HG03469 (cell line): ENCODE data around the gene KLK8.

Source experiments
- ATAC-seq: cut with Tn5 transposase; IDR thresholded peaks from one replicate; pipeline ENCODE4 v1.9.1; 2021; ENCODE audit warnings: mild to moderate bottlenecking, moderate library complexity, moderate number of reproducible peaks; ENCODE audit not compliant: unreplicated experiment

Gene KLK8

DNA sequence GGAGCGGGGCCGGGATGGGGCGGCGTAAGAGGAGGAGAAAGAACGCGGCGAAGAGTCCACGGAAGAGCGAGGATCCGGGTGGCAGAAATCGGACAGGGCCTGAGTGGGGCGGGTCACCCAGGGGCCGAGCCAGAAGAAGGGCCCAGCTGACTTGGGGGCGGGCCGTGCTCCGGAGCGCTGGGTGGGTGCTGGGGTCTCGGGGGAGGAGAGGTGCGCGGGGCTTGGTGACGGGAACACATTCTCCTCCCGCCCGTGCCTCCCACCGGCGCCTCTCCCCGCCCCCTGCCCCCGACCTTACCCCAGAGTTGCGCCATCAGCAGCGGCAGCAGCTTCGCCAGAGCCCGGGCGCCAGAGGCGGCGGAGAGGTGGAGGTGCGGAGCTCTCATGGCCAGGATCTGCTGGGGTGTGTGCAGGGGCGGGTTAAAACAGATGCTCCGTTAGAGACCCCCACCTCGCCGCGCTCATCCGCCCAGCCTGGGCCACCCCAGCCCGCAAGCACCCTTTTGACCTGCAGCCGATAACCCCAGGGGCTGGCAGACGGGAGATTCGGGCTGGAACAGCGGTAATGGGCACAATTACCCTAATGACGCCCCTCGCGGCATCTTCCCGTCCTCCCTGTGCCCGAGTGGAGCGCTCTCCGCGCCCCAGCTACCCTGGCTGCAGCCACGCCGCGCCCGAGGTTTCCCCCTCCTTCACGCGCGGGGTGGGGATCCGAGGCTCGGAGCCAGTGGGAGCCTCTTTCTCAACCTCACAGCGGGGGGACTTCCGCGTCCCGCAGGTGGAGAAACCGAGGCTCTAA lies 17.5 kb upstream of the KLK8 start:
- ATAC-seq, result no peak

- no peak for ATAC-seq
These were observed 15.6 kb upstream of the KLK8 start for GRCh38 chr19:51016798-51017683.

GRCh38 chr19:51015691-51016267 lies 14.4 kb upstream of the KLK8 start:
- ATAC-seq, result no peak

DNA sequence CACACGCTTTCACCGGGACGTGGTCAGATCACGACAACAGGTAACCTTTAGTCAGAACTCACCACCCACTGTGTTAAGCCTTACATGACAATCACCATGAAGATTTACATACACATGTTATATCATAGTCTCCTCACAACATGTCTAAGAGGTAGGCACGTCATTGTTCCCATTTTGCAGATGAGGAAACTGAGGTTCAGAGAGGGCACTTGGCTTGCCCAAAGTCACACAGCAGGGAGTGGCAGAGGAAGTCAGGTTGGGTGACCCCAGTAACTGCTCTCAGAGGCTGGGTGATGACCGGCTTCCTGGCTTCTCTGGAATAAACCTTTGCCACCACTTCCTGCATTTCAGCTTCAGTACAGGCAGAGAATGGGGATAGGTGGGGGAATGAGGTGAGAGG lies 12.8 kb upstream of the KLK8 start:
- ATAC-seq, result no peak

- ATAC-seq, result no peak
These were observed 11.3 kb upstream of the KLK8 start for GRCh38 chr19:51012661-51013190.

- no peak for ATAC-seq
These were observed 8.8 kb upstream of the KLK8 start for GRCh38 chr19:51010066-51010795.

DNA sequence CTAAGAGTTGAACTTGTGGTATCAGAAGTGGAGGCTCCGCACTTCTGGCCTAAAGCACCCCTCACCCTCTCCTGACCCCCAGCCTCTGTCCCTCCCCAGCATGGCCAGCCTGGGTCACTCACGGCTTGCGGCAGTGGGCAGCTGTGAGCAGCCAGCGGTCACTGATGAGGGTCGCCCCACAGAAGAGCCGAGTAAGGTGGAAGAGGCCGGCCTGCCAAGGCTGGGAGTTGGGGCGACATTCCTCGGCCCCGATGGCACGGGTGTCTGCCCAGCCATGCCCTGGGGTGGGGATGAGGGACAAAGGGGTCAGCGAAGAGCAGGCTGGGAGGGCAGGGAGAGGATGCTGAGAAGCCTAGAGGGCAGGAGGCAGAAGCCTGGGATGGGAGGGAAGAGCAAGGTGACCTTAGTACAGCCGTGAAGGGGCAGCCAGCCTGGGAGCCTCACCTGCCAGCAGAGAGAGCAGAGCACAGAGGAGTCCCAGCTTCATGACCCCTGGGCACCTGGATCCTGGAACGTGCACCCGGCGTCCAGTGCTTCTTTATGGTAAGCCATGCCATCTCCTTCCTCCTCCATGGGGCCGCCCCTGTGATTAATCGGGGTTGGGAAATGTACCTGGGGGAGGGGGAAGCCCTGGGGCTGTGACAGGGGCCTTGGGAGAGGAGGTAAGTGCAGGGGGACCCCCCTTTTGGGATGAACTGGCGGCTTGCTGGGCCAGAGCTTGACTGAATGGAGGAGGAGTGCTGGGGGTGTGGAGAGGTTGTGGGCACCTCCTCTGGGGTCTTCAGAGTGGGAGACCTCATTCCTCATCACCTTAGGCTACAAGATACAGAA lies 7.9 kb upstream of the KLK8 start:
- no peak for ATAC-seq

DNA sequence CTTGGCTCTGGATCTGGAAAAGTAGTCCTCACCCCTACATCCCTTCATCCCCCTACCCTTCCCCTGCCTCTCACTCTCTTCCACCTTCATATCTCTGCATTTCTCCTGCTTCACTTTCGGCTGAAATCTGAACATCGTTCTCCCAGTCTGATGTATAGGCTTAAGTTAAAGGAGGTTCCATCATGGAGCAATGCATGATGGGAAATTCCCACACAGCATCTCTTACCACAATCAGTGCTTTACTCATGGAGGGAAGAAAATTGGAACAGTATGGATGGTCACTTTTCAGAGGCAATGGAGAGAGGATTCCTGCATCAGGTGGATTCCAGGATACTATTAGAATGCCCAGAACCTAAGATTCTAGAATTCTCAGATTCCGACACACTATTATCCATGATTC lies 6.1 kb upstream of the KLK8 start:
- ATAC-seq, result no peak

DNA sequence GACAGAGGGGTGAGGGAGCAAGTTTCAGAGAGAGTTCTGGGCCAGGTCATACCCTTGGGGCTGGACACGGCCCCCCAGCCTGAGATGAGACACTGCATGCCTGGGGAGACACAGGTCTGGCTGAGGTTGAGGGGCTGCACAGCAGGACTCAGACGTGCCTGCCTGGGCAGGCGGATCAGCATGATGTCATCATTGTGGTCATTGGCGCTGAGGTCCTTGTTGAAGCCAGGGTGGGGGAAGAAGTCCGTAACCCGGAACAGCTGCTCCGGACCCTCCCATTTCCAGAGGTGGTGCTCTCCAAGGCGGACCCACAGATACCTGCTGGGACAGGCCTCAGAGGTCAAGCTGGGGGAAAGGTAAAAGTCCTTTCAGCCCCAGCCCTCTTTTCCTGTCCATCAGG lies 5.0 kb upstream of the KLK8 start:
- ATAC-seq, result no peak

DNA sequence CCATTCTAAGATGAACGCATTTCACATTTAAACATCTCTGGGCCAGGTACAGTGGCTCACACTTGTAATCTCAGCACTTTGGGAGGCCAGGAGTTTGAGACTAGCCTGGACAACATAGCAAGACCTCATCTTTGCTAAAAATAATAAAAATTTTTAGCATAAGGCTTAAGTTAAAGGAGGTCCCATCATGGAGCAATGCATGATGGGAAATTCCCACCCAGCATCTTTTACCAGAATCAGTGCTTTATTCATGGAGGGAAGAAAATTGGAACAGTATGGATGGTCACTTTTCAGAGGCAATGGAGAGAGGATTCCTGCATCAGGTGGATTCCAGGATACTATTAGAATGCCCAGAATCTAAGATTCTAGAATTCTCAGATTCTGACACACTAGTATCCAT lies 3.8 kb upstream of the KLK8 start:
- no peak for ATAC-seq

DNA sequence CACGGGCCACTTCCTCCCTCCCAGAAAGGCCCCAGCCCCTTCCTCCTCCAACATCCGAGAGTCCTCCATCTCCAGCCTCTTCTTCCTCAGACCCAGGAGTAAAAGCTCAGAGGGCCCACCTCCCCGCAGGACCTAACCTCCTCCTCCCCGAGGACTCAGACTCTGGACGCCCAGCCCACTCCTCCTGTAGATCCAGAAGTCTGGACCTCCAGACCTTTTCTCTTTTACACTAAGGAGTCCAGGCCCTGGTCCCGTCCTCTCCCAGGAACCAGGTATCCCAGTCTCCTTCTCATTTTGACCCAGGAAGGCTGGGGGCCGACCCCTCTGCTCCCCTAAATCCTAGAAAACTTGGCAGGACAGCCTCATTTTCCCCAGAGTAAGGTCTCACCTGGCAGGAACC lies 1.9 kb upstream of the KLK8 start:
- no peak for ATAC-seq

- ATAC-seq, result no peak
These were observed 1.3 kb upstream of the KLK8 start for GRCh38 chr19:51002542-51003311.

DNA sequence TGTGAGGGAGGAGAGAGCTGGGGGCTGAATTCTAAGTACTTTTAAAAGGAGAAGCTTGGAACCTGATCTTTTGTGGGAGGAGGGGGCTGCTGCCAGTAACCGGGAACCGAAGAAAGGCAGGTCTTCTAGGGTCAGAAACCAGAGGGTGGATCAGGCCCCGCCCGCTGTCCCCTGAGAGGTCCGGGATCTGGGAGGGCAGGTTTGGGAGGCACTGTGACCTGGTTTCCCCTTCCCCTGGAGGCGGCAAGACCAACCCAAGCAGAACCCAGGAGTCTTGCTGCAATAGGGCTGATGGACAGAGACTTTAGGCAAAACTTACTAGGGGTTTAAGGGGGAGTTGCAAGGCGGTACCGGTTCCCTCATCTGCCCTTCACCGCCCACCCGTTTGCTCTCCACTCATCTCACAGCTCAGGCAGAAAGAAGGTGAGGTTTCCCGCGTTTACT lies 707 bp upstream of the KLK8 start:
- ATAC-seq, result no peak

DNA sequence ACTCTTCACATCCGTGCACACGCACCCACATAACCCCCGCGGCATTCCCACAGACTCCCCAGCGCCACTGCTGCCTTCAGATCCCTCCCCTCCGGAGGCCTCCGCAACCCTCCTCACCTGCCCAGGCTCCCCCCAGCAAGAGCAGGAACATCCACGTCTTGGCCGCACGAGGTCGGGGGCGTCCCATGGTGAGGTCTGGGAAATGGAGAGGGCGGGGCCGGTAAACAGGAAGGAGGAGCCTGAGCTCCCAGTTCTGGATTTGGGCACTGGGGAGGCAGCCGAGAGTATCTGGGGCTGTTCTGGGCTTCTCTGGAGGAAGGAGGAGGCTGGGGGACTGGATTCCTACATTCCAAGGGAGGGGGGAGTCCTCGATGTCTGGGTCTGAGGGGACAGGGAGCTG lies 423 bp downstream of the KLK8 start:
- ATAC-seq, result no peak

GRCh38 chr19:51000426-51000825 lies 978 bp downstream of the KLK8 start:
- no peak for ATAC-seq

GRCh38 chr19:50998686-50999085 lies 2.7 kb downstream of the KLK8 start:
- no peak for ATAC-seq

DNA sequence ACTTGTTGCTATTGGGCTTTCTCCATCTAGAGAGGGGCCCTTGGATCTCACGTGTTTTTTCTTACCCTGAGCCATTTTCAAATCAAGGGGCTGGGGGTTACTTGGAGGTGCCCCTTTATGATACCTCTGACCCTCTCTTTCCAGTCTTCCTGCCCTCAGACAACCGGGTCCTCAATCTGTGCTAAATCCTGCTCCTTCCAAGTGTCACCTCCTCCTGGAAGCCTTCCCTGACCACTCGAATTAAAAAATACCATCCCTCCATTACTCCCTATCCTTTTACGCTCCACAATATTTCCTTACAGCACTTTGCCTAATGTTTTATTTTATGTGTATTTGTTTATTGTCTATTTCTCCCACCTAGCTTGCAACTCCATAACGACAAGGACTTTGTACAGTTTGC lies 3.3 kb downstream of the KLK8 start:
- ATAC-seq, result no peak

GRCh38 chr19:50994129-50994528 lies 7.3 kb downstream of the KLK8 start:
- no peak for ATAC-seq

DNA sequence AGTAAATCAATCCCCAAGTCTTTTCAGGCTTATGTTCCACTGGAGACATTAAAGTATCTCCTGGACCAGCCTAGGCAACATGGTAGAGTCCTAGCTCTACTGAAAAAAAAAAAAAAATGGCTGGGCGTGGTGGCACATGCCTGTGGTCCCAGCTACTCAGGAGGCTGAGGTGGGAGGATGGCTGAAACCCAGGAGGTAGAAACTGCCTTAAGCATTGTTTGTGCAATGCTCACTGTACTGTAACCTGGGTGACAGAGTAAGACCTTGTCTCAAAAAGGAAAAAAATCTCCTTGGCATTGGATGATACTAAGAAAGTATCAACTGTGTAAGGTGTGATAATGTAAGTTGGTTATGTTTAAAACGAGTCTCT lies 8.8 kb downstream of the KLK8 start:
- ATAC-seq, result no peak
